Right renal pelvis (tissue), 4 donors: Measurements from ENCODE around the gene FGD5. TPM values are rescaled to one million over a fixed set of nuclear protein-coding genes. Genes with fewer than 3 reads are reported as not detected.

Source experiments
- DNase-seq, 4 donors: peaks; one replicate each; pipeline ENCODE4 v3.0.0-alpha.2; 2013; ENCODE audit warnings: low read depth in 4 of 4, low spot score in 3 of 4, missing footprints in 1 of 4
- polyA plus RNA-seq, 4 donors: library from polyadenylated mRNA; unstranded; fragments of 120-200 nt; gene quantifications; one replicate each; pipeline ENCODE4 v1.2.1, GENCODE V29; 2013; ENCODE audit not compliant: insufficient read length in 4 of 4

FGD5 gene
- polyA plus RNA-seq, 4 donors, result 22.9 to 26.6 (median 24.8) TPM

DNA sequence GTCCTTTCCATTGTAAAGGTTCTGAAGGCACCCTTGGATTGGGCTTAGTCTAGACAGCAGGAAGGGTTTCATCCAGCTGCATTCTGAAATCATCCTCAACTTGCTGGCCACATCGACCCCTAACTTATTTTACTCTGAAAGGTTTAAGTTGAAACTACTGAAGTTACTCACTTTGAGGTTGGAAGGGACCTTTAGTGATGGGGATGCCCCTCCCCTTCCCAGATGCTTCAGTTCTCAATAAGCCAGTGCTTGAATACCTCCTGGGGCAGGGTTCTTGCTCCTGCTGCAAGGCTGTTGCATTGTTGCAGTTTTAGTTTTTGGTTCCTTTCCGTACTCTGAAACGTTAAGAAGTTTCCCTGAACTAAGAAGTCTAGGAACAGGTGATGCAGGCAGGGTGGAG lies 26.4 kb downstream of the FGD5 start:
- no peak for DNase-seq

DNA sequence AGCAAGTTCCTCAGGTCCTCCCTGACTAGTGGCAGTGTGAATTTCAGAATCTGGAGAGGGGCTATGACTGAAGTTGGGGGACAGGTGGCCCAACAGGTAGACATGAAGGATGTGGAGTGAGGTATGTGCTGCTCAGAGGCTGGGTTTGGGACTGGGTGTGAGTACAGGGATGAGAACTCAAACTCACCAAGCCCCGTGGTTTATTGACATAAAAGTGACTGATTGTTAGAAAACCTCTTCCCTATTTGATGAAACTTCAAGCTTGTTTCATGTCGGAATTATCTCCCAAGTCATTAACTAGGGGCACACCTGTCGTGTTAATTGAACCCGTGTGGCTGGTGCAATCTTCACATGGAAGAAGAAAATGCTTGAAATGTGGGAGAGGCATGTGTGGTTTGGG lies 27.1 kb downstream of the FGD5 start:
- DNase-seq, result no peak

DNA sequence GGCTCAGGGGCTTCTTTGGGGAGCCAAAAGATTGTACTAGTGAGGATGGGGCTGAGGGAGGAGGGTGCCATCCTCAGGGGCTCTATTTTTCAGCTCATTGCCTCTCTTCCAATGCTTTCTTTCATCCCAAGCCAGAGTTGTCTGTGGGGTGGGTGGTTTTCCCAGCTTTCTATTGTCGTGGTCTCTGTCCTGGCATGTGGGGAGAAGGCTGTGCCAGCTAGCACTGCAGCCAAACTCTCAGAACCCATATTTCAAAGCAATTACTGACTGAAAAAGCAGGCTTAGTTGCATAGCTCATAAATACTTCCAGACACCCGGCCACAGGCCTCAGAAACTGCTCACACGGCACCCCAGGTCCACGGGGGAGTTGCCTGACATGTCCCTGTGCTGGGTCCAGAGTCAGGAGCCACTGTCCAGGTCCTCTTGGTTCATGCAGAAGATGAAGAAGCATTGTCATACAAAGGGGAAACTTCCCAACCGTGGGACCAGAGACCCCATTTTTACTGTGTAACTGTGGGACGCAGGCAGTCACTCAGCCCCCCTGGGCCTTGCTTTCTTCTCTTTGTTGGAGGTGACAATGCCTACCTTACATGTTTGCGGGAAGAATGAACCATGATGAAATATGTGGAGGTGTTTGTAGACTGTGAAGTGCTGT lies 27.6 kb downstream of the FGD5 start:
- no peak for DNase-seq

DNA sequence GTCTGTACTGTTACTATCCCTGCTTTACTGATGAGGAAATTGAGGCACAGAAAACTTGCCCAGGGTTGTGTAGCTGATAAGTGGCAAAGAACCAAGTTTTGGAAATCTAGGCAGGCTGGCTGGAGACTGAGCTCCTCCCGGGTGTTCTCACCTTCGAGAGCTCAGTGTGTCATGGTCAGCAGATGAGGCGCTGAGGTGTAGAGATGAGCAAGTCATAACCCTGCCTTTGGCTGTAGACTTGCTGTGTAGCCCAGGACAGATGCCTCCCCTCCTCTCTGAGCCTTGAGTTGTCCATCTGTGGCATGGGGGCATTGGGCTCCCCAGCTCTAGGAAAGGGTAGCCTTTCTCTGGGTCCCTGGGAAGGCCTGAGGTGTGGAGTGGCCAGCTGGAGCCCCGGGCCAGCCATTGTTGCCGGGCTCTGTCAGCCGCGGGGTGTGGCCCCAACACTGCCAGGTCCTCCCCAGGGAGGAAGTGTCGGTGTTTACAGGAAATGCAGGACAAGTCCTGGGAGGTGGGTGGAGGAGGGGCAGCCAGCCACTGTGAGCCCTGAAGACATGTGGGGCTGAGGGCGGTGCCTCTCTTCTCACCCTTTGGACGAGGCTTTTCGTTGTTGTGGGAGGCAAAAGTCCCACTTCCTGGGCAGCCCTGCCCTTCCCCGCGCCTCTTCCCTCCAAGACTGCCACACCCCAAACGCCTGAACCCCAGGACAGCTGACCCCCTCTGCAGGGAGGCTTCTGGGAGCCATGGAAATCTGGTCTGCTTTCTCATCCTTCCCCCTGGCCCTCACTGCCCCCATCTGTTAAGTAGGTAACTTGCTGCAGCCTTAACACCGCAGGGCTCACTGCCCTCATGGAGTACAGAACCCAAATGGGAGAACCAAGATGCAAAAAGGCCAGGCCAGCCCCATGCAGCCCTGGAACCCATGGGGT lies 29.1 kb downstream of the FGD5 start:
- no peak for DNase-seq

DNA sequence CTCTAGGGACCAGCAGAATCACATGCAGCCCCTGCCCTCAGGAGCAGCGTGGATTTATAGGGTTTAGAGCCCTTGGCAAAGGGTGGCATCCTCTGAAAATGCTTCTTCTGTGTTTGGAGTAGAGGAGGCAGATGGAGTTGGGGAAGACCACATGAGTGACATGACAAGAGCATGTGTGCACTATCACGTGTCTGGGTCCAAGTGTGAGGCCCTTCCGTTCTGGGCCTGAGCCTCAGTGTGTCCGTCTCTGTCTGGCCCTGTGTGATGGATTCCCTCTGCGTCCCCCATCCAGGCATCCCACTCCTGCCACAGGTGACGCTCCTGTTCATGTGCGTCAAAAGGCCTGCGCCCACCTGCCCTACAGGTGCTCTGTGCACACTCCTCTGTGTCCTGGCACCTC lies 30.1 kb downstream of the FGD5 start:
- DNase-seq, result no peak

DNA sequence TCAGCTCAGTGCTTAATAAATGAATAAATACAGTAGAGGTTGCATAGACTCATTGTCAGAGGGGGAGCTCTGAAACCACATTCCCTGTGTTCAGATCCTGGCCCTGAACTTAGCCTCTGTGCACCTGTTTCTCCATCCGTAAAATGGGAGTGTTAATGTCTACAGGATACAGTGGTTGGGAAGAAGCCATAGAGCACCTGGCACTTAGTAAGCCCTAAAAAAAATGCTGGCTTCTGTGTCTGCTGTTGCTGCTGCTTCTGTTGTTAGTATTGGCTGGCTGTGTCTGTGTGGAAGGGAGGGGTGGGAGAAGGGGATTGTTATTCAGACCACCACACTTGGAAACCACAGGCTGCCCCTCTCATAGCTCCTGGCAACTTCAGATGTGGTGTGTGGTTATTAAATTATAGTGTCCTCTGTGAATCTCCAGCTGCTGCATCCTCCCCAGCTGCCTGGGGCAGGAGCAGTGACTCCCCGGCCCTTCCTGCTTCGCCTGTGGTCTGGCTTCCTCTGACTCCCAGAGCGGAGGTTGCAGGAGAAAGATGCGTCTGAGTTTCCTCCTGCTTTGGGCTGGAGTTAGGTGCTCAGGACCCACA lies 31.0 kb downstream of the FGD5 start:
- DNase-seq, result no peak

DNA sequence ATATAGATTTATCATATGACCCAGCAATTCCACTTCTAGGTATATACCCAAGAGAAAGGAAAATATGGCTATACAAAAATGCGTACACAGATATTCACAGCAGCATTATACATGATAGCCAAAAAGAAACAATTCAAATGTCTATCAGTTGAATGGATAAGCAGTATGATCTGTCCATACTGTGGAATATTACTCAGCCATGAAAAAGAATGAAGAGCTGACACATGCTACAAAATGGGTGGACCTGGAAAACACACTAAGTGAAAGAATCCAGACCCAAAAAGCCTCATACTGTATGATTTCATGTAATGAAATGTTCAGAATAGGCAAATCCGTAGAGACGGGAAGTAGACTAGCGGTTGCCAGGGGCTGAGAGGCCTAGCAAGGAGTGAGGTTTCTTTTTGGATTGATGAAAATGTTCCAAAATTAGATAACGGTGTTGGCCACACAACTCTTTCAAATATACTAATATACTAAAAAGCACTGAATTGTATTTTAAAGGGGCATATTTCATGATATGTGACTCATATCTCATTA lies 33.4 kb downstream of the FGD5 start:
- DNase-seq, result no peak

DNA sequence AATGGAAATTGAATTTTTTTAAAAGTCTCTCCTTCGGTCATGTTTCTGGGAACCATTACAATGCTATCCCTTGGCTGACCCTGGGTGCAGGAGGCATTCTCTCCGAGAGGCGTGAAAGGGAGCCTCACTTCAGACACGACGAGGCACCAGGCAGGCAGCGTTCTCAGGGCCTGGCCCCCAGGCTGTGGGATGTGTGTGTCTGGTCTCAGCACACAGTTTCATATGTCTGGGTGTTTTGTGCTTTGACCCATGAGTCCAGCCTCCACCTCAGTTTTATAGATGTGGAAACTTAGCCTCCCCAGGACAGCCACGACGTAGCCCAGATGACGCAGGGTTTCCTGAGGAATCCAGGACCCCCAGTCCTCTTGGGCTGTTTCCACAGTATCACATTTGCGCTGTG lies 34.0 kb downstream of the FGD5 start:
- no peak for DNase-seq

DNA sequence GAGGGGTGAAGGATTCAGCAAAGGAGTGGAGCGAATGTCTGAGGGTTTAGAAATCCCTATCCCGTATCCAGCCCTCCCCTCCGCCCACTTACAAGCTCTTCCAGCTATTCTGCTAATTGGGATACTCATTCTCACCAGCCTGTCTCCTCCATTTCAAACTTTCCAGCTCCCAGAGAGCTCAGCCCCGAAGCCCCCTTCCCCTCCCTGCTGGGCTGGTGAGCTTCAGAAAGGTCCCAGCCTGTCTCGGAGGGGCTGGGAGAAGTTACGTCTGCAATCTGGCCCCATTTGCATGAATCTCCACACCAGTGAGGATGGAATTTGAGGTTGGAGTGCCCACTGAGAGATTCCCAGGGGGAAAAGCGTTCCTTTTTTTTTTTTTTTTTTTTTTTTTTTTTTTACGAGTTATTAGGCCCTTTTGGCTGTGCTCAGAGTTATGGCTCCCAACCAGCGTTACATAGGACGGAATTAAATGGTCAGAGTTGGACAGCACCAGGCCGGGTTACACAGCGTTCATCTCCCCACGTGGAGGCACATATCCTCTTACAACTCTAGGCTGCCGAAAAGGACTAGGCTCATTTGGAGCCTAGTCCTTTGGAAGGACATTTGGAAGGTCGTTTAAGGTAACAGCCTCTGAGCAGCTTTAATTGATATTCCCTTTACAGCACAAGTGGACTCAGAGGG lies 34.6 kb downstream of the FGD5 start:
- DNase-seq, result no peak

DNA sequence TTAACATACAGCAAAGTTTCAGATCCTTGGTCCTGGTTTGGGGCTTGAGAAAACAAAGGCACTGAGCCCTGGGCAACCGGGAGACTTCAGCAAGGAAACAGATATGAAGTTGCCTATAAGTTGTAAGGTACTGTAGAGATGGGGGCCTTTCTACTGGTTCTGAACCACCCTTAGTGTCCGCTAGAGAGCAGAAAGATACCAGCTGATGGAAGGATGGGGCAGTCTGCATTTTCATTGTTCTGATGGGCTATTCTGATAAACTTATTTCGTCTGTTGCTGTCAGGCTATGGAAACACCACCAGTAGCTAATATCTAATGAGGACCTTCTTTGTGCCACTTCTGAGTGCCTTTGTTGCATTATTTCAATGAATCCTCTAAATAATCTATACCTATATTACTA lies 38.7 kb downstream of the FGD5 start:
- DNase-seq, result no peak

DNA sequence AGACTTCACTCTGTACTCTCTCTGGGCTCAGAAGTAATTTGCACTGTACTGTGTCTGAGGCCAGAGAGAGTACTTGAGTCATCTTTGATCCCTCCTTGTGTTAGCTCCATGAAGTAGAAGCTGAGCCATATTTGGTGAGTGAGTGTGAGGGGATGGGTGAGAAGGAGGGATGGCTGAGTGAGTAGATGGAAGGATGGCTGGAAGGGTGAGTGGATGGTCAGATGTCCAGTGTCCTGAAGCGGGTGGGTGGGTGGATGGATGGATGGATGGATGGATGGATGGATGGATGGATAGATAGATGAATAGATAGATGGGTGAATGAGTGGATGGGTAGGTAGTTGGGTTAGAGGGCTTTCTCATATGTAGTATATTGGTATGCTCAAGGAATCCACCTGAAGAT lies 39.3 kb downstream of the FGD5 start:
- DNase-seq, result no peak

DNA sequence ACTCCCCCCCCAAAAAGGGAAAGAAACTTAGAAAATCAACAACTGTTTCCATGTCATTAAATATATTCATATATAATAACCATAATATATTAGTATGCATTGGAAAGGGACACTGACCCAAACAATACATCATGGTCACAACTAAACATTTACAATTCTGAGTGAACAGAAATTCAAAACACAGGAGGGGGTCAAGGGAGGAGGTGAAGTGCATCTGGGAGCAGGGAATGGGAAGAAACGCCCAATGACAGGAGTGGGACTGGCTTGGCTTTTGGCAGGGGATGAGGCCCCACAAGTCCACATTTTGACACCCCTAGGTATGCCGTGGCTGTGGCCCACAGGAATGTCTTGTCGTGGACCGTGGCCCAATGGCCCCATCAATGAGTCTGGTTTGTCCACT lies 41.1 kb downstream of the FGD5 start:
- DNase-seq, result no peak

DNA sequence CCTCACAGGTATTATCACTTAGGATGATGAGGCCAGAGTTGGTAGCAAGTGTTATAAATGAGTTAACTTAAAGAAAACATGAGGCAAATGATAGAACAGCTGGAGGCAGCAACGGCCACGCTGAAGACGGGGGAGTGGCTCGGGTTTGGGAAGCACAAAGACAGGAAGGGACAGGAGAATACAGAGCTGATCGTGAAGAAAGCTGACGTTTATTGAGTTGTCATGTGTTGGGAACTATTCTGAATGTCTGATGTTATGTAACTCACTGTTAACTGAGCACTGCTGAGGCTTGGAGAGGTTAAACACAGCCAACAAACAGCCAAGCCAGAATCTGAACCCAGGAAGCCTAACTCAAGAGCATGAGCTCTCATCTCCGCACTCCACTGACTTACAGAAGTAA lies 42.3 kb downstream of the FGD5 start:
- DNase-seq, result no peak

DNA sequence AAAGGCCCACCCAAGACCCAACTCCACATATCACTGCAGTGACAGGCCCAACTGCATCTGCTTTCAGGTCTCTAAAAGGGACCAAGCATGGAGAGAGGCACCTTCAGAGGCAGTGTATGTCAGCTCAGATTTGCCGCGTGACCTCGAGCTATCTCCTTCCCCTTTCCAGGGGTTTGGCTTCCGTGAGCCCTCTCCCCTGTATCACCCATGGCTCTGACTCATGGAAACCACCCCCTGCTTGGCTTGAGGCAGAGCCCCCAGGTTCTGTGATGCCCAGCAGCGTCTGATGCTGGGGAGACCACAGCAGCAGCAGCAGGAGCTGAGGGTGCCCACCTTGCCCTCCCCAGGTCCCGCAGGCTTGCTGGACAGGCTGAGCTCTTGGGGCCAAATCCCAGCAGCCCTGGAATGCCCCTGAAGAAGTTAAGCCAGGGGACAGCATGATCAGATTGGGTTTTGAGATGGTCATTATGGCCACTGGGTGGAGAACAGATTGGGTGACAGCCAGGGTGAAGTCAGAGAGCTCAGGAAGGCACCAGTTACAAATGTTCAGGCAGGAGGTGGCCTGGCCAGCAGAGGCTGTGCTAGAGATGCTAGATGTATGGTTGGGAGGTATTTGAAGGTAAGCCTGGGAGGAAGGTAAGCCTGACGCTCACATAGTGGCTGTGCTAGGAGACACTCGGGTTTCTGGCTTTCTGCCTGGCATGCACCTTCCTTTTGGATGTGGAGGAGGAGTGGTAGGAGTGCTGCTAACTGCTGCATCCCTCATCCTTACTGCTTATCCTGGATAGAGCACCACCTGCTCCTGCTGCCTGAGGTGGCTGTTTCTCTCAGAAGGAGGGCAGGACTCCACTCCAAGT lies 42.9 kb downstream of the FGD5 start:
- DNase-seq, result no peak

DNA sequence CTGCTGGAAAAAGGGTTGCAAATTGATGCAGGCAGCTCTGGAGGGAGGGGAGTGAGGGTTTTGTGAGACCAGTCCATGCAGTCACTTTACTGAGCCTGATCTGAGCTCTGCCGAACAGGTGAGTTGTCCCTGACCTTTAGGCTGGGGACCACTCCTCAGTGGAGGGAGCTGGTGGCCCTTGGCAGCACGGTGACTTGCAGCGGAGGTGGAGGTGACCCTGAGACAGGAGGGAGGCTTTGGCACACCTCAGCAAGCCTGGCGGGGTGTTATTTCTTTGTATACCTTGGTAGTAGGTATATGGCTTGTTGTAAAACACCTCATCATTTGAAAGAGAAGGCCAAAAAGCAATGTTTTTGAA lies 43.5 kb downstream of the FGD5 start:
- DNase-seq, result no peak

DNA sequence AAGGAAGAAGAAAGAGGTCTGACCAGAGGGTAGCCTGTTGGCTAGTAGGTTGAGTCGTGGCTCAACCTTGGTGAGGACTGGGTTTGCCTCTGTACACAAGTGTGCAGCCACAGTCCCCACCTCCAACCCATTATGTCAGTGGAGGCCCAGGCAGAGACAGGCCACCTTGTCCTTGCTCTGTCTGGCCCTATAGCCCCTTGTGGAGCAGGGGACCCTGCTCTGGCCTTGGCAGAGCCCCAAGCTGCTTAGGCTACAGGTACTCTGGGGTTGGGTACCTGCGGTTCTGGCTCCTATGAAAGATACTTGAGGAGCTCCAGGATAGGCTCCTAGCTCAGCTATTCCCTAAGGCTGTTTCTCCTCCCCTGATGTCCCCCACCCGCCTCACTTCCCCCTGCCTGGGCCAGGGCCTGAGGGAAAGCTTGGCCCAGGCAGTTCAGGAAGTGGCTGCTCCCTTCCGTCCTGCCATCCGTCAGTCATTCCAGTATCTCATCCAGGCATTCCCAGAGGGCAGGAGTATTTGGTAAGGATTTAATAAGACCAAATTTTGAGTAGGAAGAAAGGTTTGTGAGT lies 44.0 kb downstream of the FGD5 start:
- no peak for DNase-seq

DNA sequence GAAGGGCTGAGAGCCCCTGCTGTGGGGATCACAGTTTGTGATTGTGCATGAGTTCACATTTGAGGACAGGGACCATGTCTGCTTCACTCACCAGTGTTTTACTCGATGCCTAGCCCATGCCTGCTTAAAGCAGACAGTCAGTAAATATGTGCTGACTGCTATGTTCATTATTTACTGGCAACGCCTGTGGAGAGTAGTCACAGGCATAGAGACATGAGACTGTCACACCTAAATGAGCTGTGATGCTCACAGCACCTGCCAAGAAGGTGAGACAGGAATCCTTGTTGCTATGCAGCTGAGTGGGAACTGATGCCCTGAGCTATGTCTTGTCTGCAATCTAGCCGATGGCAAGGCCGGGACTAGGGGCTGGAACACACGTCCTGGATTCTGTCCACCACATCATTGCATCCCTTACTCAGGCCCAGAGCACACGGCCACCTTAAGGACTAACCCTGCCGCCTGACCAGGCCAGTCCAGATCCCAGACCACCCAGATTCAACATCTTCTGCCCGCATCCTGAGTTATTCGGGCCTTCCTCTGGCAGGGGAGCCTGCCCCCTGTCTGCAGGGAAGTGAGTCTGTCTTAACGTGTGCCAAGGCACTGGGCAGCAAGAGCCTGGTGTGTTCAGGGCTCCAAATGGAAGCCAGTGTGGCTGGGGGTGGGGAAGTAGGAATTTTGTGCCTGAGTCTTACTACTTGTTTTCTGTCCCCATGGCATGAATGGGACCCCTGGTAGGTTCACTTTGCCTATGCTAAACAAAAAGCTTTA lies 44.8 kb downstream of the FGD5 start:
- no peak for DNase-seq

DNA sequence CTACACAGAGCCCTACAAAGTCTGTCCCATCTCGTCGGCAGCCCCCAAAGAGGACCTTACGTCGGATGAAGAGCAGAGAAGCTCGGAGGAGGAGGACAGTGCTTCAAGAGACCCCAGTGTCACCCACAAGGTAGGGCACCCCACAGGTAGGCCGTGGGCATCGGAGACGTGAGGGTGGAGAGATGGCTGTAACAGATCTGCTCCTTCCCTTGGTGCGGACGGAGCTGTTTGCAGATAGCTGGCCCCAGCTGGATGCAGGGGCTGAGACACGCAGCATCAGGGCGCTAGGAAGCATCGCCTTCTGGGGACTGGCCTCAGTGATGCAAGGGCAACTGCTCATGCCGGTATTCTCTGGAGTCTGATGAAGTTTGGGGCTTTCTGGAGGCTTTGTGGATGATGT lies 45.4 kb downstream of the FGD5 start:
- DNase-seq, result no peak

DNA sequence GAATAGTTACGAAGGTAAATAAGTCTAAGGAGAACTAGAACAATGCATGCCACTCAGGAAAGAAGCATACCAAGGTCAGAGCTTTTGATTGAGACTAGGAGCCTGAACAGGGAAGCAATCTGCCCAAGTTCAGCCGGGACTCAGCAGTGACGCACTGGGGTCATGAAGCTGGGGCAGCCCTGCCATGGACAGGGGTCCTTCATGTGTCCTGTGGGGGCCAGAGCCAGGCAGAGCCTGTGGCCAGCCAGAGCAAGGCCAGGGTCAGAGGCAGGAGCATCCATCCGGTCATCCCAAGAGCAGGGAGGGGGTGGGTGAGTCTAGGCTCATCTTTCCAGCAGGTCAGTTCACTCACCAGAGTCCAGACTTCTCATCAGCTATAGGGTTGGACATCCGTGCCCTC lies 47.9 kb downstream of the FGD5 start:
- no peak for DNase-seq
